ENCODE measurements around the gene RCCD1.

DNA sequence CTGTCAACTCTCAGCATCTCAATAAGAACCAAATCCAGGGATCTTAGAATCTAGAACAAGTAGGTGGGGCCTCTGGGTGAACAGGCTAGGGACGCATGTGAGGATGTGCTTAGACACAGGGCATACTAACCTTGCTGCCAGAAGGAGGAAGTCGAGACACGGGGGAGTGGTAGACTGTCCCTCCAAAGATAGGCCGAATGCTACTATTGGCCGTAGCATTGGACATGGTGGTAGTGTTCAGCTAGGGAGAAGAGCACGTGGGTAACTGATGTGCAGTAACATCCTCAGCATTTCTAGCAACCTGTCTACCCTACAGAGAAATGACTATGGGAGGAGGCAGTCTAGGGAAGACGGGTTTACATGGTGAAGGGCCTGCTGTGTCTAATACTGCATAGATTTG lies 15.6 kb downstream of the RCCD1 start:
- TF ChIP-seq GATA3 (IDR thresholded peaks at IDR 0.05; ENCODE audit: low read depth, low read length), result no peak
- TF ChIP-seq GATA2 (IDR thresholded peaks at IDR 0.05; ENCODE audit: low read depth, low read length), result no peak

Data from SH-SY5Y (cell line).